CD4-positive, alpha-beta T cell treated with Interleukin-1 beta for 1 hour (primary cell): ENCODE data around the gene RXFP2.

Experiments used
- DNase-seq, 2 donors: peaks; one replicate each; pipeline ENCODE4 v3.0.0-alpha.2; 2020 to 2022

Gene RXFP2, protein sequence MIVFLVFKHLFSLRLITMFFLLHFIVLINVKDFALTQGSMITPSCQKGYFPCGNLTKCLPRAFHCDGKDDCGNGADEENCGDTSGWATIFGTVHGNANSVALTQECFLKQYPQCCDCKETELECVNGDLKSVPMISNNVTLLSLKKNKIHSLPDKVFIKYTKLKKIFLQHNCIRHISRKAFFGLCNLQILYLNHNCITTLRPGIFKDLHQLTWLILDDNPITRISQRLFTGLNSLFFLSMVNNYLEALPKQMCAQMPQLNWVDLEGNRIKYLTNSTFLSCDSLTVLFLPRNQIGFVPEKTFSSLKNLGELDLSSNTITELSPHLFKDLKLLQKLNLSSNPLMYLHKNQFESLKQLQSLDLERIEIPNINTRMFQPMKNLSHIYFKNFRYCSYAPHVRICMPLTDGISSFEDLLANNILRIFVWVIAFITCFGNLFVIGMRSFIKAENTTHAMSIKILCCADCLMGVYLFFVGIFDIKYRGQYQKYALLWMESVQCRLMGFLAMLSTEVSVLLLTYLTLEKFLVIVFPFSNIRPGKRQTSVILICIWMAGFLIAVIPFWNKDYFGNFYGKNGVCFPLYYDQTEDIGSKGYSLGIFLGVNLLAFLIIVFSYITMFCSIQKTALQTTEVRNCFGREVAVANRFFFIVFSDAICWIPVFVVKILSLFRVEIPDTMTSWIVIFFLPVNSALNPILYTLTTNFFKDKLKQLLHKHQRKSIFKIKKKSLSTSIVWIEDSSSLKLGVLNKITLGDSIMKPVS

DNA sequence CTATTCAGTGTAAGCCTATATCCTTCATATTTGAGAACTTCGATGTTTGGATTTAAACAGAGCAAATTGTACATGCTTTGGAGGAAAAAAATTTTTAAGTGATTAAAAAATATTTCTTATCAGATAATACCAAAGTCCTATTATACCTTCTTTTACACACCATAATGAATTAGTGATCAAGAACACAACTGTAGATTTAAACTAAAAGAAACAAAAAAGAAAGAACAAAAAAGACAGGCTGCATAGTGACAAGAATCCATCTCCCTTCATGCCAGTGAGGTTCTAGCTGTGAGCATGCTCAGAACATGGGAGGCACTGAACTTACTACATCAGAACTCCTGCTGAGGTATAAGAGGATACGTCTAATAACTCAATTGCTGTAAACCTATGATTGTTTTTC, at the start of gene RXFP2:
TSS of gene RXFP2 (plus strand) at position 301 of the 400 bp plus-strand sequence. CDS start at position 388, 87 bp downstream.
- DNase-seq, result no peak

DNA sequence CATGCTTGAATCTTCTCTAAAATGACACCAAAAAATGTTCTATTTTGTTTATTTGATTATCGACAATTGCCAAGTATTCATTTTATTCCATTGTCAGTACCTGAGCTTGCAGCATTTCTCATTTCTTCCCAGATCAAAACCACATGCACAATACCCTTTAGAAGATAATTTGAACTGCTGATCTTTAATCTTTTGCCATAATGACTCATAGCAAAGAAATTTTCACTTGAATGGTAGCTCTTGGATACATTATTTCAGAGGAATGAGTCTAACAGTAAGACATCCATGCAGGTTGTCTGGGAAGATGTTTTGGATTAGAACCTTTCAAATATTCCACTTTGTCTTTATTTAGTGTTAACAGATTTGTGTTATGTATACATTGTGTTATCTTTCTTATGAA, 42.0 kb upstream of the RXFP2 start:
- DNase-seq, result no peak

DNA sequence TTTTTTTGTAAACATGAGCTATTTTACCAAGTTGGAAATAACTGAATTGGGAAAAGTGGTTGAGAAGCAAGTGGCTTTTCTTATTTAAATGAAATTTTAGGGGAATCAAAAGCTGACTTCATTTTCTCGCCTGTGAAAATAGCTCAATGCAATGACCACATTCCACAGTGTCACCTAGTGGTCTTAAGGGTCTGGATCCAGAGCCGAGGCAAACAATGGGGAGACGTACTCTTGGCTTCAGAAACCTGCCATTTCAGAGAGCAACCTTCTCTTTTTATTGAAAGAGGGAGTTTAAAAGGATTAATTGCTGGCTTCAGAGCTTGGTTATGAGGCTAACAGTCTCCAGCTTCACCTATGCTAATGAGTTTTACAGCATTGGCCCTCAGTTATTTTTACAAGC, 39.7 kb upstream of the RXFP2 start:
- DNase-seq, result no peak

DNA sequence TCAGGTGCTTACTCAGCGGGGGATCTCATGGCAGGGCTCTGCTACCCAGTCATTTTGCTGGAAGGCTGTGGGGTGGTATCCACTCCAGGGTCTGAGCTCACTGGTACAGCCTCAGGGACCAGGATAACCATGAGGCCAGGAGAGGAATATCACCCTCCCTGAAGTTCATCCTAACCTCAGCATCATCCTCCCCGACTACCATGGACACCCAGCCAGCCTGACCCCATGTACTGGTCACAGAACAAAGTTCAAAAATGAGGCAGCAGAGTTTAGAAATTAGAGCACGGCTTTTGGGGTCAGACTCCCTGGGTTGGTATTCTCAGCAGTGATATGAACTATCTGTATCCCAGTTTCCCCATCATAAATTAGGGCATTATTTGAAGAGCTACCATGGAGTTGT, 35.5 kb upstream of the RXFP2 start:
- no peak for DNase-seq

DNA sequence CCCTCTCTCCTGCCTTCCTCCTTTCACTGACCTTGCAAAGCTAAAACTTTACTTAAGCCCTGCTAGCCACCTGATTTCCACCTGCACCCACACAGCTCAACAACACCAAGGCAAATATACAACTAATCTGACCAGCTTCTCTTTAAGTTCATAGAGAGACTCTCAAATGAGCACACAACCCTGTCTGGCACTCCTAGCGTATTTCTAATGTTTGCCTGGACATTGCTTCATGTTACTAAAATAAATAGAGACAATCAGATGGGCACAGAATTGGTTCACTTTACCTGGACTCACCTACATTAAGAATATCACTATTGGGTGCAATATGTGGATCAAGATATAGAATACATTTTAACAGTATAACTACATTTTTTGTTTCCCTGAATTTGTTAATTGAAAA, 33.2 kb upstream of the RXFP2 start:
- no peak for DNase-seq

DNA sequence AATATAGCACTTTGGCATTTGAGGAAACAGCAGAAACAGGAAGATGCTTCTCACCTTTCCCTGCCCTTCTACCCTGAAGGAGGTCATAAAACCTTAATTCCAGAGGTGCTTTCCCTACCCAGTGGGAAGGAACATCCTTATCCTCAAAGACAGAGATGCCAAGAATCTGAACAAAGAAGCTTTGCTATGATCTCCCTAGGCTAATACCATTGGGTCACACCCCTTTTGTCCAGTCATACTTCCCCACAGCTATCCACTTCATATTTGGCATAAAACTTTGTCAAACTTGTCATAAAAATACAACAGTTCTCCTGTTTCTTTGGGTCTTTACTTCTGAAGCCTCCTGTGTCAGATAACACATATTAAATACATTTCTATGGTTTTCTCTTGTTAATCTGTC, 21.7 kb upstream of the RXFP2 start:
- no peak for DNase-seq

DNA sequence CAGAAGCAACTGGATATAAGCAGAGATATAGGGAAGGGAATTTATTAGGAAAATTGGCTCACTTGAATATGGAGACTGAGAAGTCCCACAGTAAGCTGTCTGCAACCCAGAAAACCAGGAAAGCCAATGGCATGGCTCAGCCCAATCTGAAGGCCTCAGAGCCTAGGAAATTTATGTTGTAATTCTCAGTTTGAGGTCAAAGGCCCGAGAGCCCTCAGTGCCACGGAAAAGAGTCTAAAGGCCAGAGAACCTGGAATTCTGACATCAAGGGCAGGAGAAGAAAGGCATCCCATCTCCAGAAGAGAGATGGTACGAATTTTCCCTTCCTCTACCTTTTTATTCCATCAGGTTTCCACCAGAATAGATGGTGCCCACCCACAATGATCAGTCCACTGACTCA, 20.1 kb upstream of the RXFP2 start:
- DNase-seq, result no peak

DNA sequence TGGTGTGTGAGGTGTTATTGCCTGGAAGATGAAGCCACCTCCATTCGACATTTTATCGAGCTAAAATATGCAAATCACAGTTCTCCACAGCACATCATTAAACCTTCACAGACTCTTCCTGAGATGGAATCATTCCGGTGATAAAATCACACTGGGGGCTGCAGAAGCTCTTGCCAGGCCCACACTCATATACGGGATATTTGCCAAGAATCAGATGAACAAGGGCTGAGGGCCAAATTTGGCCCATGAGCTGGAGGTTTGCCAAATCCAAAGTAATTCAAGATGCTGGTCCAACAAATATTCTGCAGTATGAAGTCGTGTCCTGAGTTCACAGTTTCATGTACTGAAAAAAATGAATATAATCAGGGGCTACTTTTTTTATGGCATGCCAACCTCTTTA, 16.7 kb upstream of the RXFP2 start:
- no peak for DNase-seq

DNA sequence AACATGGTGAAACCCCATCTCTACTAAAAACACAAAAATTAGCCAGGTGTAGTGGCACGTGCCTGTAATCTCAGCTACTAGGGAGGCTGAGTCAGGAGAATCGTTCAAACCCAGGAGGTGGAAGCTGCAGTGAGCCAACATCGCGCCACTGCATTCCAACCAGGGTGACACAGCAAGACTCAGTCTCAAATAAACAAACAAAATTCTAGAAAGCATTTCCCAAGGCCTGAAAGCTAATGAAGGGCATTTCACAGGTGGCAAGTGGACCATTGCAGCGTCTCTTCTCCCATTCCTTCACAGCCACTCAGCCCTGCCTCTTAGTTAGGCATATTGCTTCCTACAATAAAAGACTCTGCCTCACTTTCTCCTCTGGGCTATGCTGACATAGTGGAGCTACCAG, 13.5 kb upstream of the RXFP2 start:
- no peak for DNase-seq

DNA sequence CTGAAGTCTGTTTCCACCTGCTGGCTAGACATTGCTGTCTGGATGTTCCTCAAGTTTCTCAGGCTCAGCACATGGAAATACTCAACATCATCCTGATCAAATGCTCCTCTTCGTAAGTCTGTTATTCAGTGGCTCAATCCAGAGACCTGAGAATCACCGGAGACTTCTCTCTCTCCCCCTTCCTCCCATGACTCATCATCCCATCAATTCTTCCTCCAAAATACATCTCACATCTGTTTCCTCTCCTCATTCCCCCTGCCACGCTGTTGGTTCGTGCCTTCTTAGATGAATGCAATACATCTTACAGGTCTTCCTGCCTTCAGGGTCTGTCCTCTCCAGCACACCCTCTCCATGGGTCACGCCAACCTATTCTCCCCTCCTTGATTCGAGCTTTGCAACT, 7.4 kb upstream of the RXFP2 start:
- no peak for DNase-seq

DNA sequence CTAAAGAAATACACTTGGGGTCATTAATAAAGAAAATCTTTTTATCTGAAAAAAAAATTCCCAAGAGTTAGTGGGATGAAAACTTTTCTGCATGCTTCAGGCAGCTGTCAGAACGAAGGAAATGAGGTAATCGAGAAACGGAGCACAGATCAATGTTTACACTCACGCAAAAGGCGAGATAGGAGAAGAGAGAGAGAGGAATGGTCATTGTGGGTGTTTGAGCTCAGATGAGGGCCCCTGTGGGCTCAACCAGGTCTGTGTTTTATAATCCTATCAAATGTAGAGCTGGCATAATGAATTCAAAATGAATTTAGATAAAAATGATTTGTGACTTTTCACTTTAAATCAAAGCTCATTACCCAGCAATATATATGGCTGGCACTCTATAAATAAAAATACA, 6.3 kb upstream of the RXFP2 start:
- DNase-seq, result no peak

DNA sequence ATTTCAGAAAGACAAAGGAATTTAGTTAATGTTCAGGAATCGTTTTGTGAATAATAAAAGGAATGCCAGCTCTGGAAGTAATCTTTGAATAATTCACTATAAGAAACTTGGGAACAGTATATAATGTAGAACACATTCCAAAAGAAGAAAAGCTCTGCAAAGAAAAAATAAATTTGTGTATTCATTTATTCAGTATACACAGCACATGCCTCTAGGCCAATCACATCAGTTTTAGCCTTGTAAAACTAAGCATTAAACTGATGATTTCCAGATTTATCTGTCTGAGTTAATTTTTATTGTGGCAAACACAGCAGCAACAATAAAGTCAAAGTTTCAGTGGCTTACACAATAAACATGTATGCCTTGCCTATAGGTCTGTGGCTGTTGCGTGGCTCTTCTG, 5.7 kb upstream of the RXFP2 start:
- no peak for DNase-seq

DNA sequence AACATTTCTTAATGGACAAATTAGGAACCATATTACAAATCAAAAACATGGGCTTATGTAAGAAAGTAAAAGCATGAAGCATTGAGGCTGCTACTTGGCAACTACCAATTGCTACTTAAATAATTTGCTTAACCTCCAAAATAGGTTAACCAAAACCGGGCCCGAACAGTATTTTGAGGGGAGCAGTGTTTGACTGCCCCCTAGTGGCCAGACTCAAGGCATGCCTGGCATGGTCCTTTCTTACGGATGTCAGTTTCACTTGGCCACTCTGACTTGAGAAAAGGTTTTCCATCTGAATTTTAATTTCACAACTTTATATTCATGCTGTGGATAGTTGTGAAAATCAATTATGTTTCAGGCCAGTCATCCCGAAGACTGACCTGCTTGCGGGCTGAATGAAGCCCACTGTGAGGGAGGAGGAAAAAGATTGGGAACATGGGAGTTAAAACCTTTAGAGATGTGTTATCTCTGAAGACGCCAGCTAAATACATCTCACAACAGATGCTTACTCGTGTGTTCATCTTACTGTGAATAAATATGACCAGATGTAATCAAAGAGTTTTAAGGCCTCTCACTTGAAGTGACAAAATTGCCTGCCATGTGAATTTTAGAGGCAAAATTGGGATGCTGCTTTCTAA, 2.9 kb downstream of the RXFP2 start:
- DNase-seq, result peak; percentile 45 to 67

DNA sequence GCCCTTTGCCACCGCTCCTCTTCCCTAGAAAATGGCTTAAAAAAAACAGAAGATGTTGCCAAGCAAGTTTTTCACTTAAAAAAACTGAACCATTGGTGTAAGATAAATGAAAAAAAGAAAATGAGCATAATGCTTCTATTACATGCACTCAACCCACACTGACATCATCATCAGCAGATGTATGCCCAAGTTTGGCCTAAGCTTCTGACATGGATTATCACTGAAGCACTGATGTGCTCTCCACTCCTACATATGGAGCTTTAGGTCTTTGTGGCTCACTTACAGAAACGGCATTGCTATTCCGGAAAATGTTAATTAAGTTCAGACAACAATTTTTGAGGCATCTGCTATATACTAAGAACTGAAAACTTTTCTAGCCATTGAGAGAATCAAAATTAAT, 8.0 kb downstream of the RXFP2 start:
- DNase-seq, result no peak

DNA sequence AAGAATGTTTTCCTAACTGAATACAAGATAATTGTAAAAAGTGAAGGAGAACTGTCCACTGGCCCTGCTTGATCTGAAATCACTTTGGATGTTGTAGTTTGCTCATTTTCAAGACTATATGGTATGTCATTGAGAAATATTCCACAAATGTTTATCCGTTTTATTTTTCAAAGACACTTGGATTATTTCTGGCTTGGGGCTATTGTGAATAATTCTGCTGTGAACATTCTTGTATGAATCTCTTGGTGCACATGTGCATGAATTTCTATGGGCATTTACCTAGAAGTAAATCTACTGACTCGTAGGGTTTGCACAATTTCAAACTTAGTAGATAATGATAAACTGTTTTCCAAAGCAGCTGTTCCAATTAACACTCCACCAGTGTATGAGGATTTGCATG, 8.6 kb downstream of the RXFP2 start:
- no peak for DNase-seq

DNA sequence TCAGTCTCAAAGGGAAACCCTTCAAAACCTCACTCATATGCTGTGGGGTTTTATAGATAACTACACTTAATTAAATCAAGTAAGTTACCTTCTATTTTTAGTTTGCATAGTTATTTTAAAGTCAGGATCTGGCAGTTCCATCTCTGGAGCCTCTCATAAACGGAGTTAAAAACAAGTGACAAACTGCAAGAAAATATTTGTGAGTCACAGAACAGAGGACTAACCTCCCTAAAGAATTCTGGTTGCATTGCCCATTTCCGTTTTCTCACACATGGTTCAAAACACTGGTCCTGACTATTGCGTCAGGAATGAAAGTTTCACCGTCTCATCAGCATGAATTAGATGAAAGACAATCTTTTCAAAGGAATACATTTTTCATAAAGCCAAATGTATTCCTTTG, 10.6 kb downstream of the RXFP2 start:
- DNase-seq, result no peak

DNA sequence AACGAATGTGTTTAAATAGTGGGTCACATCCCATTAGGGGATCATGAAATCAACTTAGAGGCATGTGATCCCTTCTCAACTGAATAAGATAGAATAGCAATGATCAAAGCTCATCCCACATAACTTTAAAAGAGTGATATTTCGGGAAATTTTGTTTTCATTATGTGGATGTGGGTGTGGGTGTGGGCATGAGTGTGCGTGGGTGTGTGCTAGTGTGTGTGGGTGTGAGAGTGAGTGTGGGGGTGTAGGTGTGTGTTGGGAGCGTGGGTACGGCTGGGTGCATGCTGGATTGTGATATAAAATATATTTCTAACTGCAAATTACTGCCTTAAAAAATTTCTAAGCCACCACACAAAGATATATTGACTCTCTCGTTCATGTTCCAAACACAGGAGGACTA, 15.9 kb downstream of the RXFP2 start:
- DNase-seq, result no peak

DNA sequence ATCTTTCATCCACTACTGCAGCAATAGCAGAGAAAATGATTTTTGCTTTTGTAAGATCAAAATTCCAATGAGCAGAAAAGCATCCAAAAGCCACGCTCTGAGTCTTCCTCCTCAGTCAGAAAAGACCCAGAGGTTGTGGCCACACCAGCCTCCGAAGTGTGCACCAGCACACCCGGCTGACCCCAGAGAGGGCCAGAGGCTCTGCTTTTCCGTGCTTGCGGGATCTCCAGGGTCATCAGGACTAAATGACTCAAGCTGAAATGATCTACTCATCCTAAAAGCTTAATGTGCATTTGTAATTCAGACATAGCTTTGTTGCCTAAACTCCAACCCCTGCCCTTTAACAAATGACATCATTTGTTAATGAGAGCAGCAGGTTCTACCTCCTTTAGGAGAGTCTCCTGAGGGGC, 16.5 kb downstream of the RXFP2 start:
- no peak for DNase-seq

DNA sequence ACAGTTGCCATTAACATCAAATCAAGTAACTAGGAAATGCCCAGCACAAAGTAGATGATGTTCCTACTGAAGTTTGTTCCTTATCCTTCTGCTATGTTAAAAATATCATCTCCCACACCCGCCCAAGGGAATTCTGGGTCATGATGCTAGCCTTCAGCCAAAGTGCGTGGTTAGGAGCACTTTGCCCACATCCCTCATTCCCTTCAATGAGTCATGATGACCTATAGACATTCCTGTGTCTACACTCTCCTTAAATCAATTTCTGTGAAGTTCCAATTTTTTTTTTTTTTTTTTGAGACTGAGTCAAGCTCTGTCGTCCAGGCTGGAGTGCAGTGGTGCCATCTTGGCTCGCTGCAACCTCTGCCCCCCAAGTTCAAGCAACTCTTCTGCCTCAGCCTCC, 17.0 kb downstream of the RXFP2 start:
- no peak for DNase-seq

DNA sequence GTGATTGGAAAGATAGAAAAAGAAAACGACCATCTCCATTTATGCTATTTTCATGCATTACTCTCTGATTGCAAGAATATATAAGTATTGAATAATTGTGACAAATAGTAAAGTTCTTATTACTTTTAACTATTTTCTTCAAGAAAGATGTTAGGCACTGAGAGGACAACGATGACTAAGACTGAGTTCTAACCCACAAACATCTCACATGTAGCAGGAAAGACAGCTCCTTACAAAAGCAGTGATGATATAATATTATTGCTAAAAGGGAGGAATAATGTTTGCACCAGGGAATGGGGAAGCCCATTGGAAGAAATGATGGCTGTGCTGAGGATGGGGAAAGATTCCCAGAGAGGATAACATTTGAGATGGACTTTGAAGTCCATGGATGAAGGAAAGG, 22.6 kb downstream of the RXFP2 start:
- no peak for DNase-seq

DNA sequence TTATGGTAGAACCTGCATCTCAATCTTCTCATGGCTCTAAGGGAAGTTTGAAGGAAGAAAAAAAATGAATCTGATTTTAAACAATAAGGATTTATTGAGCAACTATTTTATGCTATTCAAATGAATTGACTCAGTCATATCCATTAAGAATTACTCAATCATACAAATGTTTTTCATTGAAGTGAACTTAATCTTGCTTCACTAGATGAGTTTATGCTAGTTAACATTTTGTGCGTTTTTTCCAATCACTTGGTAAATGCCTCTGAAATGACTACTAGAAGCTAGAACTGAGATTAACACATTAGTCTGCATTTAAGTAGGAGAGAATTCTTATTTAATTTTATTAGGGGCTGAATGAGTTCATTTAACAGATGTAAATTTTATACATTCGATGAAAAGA, 25.2 kb downstream of the RXFP2 start:
- DNase-seq, result no peak

DNA sequence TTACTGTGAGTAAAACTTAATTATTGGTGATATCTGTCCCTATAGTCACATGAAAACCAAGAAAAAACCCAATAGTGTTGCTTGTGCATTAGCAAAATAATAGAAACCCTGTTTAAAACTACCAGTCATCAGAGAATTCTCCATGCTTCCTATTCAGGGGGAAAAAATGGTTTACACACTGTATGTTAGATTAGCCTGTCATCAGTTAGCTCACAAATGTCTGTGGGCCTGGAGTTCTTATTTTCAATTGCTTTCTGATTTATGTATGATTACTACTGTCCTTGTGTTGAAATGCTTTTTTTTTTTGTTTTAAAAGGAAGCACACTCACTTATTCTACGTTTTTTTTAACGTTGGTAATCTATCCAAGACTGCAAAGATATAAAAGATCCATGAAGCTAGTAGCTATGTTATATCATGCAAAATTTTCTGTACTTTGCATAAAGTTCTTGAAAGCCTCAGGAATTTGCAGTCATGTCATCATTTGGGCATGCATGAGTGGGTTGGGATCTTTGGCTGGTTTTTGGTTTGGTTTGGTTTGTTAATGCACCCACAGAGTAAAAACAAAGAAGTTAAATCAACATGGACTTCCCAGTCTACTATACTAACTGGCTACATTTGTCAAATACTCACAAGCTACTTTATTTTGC, 25.9 kb downstream of the RXFP2 start:
- no peak for DNase-seq

DNA sequence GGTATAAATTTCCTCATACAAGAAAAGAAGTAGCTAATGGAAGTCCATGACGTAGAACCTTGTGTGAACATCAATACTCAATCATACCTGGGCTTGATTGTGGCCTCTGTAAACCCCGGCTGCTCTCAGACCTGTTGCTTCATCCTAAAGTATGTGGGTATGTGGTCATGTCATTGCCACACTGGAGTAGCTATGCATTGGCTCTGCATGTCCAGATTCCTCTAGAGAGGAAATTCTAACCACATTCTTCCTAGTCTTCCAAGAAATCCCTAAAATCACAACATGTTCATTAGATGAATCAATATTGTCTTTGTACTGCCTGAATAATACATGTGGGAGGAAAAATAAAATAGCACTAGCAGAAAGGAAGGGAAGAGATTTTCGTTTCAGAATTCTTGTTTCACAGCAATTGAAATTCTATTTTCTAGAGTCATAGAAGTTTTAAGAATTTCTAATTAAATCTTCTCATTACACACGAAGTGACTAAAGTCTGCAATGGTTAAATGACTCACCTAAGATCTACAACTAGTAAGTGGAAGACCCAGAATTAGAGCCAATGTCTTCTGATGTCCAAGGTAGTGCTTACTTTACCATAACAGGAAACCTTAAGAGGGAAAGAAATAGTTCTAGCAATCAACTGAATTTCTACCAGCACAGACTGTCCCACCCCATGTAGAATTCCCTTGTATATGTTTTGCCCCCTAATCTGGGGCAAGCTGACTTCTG, 28.0 kb downstream of the RXFP2 start:
- no peak for DNase-seq
